Activated CD8-positive, alpha-beta memory T cell treated with anti-CD3 and anti-CD28 coated beads for 36 hours (primary cell): Measurements from ENCODE around the gene IQCE. TPM values are rescaled to one million over a fixed set of nuclear protein-coding genes. Genes with fewer than 3 reads are reported as not detected.

ENCODE experiments used
- CTCF ChIA-PET: fragments of 350-600 bp; sonication (Branson Sonifier 250); formaldehyde crosslinking; loops from one replicate; lab custom pipeline; 2021; ENCODE audit warnings: antibody characterized with exemption; lab: Charles Lee
- POLR2A ChIA-PET: fragments of 350-600 bp; sonication (Branson Sonifier 250); formaldehyde crosslinking; loops from one replicate; lab custom pipeline; 2021; ENCODE audit warnings: antibody characterized with exemption; lab: Charles Lee
- total RNA-seq, 2 experiments: library from RNA; stranded (reverse); gene quantifications; one replicate each; pipeline ENCODE4 v1.2.3, GENCODE V29; 2021

Gene IQCE
- total RNA-seq, 2 experiments from 2014 or later = 10.3 to 11.2 TPM

DNA sequence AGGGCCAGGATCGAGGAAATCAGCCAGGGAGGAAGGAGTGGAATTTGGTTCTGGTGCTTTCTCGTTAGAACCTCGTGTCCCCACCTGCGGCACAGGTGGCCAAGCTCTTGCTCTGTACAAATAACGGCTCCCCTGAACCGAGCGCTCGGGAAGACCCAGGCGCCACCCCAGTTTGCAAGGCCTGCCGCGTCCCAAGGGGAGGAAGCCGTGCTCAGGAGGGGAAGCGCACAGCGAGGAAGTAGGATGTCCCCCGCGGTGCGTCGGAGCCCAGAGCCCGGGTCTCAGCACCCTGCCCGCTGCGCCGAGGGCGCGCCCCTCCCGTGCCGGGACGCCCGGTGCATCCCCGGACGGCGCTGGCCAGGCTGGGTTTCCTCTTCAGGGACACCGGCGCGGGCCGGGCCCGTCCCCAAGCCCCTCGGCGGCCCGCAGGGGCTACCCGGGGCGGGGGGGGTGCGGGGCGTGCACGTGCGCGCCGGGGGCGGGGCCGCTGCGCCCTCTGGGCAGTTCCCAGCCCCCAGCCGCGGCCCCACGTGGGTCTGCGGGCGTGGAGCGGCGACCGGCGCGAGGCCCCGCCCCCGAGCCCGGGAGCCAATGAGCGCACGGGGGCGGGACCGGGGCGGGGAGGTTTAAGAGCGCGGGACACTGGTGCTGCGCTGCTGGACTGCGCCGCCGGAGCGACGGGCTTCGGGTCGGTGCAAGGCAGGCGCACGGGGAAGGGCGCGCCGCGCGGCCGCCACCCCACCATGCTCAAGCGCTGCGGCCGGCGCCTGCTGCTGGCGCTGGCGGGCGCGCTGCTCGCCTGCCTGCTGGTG, 39.5 kb upstream of the IQCE start, which contains the start of gene LFNG:
TSS of gene LFNG (plus strand) at position 656 of the 812 bp plus-strand sequence. CDS start at position 744, 88 bp downstream.
- ChIA-PET CTCF (interaction anchor here (1.3 kb wide), 1 partner anchor 9 kb away, joined by 4 read pairs; no protein-coding TSS in a partner anchor), POLR2A (no interaction called here)

DNA sequence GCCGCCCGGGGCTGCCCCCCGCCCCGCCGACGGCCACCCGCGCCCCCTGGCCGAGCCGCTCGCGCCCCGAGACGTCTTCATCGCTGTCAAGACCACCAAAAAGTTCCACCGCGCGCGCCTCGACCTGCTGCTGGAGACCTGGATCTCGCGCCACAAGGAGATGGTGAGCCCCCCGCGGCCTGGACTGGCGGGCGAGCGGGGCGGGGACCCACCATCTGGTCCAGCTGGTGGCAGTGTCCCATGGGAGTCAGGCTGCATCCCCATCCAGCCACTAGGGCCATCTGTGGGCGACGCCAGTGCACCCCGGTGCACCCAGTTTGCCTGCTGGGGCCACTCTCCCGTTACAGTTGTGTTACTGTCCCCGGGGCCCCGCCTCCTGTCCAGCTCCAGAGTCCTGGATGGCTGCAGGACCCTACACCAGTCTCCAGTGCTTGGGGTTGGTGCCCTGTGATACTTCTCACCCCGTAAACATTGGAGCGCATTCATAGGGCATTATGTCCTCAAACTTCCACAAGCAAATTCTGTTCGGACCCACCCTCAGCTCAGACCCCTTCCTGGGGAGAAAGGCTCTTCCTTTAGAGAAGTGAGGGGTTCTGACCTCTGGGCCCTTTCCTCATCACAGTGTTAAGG, 38.5 kb upstream of the IQCE start:
- POLR2A ChIA-PET = interaction anchor here (2.6 kb wide), 1 partner anchor 10 kb away, joined by 18 read pairs; no protein-coding TSS in a partner anchor

DNA sequence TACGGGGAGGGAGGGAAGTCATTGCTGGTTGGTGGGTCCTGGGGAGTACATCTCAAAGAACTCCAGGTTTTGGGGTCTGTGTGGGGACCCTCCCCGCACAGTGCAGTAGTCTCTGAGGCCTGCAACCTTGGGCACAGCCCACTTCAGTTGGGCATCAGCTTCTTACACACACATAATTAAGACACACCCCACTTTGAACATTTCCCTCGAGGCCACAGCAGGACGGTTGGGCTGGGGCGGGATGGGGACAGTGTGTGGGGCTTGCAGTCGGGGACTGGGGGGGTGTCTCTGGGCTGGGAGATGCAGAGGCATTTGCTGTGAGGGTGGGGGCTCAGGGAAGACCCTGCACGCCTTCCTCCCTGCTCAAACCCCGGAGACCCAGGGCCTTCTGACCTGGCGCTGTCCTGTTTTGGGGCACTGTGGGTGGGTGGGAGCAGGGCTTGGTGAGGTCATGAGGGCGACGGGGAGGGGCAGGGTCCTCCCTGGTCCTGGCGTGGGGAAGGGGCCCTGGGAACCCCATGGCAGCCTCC, 38.0 kb upstream of the IQCE start:
- POLR2A ChIA-PET = interaction anchor here (1.4 to 2.6 kb wide), 2 partner anchors 9 to 39 kb away, joined by 4 to 18 read pairs; partner anchors contain the start of gene IQCE
- CTCF ChIA-PET = interaction anchor here (1.3 kb wide), 1 partner anchor 10 kb away, joined by 4 read pairs; no protein-coding TSS in a partner anchor

More for the DNA sequence above, 38.5 kb upstream of the IQCE start:
- CTCF ChIA-PET = interaction anchor here (0.5 to 1.3 kb wide), 2 partner anchors 9 to 565 kb away, joined by 3 to 4 read pairs; no protein-coding TSS in a partner anchor

DNA sequence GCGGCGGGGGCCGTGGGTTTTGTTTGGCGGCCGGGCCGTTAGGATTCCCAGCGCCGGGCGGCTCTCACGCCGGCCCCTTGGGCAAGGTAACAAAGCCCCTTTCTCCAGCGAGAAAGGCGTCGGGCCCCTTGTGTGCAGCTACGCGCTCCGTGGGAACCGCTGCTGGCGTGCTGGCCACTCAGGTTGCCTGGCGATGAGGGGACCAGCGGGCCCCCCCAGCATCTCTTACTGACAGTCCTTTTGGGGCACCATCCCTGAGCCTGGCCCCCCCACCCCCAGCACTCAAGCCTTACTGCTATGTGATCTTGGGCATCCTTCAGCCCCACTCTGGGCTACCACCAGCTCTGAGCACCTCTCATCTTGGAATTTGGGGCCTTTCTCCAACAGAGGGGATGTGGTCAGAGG, 37.4 kb upstream of the IQCE start:
- ChIA-PET POLR2A (interaction anchor here (1.1 to 2.6 kb wide), 4 partner anchors 9 to 168 kb away, joined by 3 to 18 read pairs (median 4); partner anchors contain the start of gene IQCE), CTCF (interaction anchor here (1.0 kb wide), 1 partner anchor 11 kb away, joined by 3 read pairs; no protein-coding TSS in a partner anchor)

DNA sequence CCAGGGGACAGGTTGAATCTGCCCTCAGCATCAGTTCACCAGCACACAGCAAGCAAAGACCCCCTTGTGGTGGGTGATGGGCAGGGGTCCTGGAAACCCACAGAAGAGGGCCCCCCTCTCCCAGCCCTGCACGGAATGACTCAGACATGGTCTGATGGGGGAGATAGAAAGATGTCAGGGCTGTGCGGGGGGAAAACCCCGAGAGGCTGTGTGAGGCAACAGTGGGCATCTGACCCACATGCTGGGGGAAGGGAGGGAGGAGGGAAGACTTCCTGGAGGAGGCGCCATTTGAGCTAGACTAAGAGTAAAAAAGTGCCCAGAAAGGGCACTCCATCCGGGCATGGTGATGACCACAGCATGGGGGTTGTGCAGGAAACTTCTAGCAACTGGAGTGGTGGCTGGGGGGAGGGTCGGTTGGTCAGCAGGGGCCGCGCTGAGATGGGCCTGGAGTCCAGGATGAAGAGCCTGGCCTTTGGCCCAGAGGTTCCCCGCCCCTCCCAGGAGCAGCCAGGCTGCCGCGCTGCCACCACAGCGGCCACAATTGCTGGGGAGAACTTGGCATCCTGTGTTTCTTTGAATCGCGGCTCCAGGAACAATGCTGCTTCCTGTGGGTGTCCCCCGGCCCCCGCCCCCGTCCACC, 36.7 kb upstream of the IQCE start:
- CTCF ChIA-PET = interaction anchor here (1.0 to 1.3 kb wide), 3 partner anchors 11 to 188 kb away, joined by 3 to 6 read pairs (median 3); no protein-coding TSS in a partner anchor
- POLR2A ChIA-PET = interaction anchor here (0.6 to 2.6 kb wide), 7 partner anchors 8 to 168 kb away, joined by 3 to 18 read pairs (median 4); partner anchors contain the start of gene IQCE

DNA sequence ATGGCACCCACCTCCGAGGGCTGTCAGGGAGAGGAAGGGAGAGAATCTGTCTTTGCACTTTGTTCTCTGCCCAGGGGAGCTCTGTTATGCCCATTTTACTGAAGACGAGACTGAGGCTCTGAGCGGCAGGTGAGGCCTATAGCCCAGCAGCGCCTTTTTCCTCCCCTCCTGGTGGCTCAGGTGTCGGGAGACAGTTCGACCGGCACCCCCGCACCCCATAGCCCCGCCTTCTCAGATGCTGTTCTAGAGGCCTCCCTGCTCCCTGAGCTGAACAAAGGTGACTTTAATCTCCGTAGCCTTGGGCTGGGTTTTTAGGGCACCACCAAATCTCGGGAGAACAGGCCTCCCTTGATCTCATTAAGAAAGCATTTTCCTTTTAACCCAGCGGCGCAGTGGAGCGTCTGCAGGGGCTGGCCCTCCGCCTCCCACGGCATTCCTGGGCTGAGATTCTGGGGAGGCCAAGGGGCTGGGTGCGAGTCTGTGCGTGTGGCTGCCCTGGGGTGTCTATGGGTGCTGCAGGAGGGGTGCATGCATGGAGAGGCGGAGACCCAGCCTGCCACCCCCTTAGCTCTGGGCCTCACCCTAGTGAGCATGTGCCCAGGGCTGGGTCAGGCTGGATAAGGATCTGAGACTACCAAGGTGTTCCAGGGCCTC, 35.9 kb upstream of the IQCE start:
- ChIA-PET CTCF (interaction anchor here (0.9 to 1.3 kb wide), 3 partner anchors 30 to 187 kb away, joined by 3 to 6 read pairs (median 3); no protein-coding TSS in a partner anchor), POLR2A (interaction anchor here (0.6 to 1.9 kb wide), 4 partner anchors 12 to 120 kb away, joined by 3 to 5 read pairs (median 4); no protein-coding TSS in a partner anchor)

DNA sequence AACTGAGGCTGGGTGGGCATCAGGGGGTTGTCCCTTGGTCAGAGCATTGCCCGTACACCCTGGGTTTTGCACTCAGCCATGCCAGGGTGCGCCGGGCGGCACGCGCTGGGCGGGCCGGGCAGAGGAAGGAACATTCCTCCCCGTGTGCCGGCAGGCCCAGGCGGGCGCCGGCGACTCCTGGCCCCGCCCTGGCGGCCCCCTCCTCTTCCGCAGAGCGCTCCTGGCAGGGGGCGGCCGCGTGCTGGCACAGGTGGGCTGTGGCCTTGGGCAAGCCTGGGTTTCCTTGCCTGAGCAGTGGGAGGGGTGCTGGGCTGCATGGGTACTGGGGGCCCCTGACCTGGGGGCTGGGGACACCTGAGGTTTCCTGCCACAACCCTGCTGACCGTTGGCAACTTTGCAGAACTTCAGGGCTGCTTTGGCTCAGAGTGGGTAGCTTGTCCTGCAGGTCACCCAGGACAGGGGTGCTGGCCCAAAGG, 35.3 kb upstream of the IQCE start:
- POLR2A ChIA-PET = interaction anchor here (1.9 kb wide), 1 partner anchor 15 kb away, joined by 5 read pairs; no protein-coding TSS in a partner anchor
- CTCF ChIA-PET = interaction anchor here (0.9 to 1.0 kb wide), 2 partner anchors 30 to 36 kb away, joined by 3 read pairs; no protein-coding TSS in a partner anchor

DNA sequence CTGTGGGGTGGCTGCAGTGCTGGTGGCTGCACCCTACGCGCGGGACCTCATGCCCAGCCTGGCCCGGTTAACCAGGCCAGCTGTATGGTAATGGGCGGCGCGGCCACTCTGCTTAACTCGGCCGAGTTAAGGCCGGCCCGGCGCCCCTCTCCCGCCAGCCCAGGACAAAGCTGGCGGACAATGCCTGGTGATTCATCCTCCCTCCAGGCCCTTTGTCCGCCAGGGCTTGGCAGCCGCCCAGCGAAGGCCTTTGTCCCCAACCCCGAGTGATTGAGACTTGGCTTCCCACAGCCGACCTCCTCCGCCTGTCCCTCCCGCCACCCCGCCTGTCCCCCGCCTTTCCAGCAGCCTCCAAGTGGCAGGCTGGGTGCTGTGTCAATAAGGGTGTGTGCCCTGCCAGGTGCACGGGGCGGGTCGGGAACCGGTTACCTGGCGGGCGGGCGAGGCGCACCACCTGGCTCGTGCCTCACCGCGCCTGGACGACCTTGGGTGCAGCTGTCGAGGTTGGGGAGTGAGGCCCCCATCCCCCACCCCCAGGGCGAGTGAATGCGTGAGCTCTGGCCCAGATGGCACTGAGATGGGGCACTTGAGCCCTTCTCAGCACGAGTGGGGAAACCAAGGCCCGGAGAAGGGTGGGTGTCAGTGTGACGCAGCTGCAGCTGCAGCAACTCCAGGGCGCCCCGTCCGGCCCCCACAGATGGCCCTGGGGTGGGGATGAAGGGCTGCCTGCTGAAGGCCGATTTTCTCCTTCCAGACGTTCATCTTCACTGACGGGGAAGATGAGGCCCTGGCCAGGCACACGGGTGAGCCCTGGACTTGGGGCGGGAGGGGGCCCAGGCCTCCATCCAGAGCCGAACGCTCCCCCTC, 34.6 kb upstream of the IQCE start:
- ChIA-PET CTCF (no interaction called here), POLR2A (no interaction called here)

DNA sequence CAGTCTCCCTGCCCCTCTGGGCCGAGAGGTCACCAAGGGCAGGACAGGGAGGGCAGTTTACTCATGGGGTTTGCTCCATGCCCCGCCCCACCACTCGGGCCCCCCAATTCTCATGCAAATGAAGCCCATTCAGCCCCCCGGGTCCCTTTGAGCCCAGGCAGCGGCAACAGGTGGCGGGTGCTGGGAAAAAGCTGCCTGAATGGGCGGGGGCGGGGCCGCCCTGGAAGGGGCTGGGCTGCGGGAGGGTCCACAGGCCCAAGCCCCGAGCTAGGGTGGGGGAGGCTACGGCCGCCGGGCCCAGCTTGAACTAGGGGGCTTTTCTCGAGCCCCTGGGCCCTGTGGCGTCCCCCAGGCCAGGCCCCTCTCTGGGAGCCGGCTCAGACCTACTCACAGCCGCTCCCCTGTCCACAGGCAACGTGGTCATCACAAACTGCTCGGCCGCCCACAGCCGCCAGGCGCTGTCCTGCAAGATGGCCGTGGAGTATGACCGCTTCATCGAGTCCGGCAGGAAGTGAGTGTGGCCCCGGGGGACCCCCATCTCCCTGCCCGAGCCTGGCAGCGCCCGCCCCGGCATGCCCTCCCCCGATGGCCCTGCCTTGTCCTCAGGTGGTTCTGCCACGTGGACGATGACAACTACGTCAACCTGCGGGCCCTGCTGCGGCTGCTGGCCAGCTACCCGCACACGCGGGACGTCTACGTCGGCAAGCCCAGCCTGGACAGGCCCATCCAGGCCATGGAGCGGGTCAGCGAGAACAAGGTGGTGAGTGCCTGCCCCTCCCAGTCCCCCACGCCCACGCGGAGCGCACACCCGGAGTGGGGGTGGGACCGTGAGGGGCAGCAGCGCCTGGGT, 33.7 kb upstream of the IQCE start:
- ChIA-PET CTCF (no interaction called here), POLR2A (no interaction called here)

DNA sequence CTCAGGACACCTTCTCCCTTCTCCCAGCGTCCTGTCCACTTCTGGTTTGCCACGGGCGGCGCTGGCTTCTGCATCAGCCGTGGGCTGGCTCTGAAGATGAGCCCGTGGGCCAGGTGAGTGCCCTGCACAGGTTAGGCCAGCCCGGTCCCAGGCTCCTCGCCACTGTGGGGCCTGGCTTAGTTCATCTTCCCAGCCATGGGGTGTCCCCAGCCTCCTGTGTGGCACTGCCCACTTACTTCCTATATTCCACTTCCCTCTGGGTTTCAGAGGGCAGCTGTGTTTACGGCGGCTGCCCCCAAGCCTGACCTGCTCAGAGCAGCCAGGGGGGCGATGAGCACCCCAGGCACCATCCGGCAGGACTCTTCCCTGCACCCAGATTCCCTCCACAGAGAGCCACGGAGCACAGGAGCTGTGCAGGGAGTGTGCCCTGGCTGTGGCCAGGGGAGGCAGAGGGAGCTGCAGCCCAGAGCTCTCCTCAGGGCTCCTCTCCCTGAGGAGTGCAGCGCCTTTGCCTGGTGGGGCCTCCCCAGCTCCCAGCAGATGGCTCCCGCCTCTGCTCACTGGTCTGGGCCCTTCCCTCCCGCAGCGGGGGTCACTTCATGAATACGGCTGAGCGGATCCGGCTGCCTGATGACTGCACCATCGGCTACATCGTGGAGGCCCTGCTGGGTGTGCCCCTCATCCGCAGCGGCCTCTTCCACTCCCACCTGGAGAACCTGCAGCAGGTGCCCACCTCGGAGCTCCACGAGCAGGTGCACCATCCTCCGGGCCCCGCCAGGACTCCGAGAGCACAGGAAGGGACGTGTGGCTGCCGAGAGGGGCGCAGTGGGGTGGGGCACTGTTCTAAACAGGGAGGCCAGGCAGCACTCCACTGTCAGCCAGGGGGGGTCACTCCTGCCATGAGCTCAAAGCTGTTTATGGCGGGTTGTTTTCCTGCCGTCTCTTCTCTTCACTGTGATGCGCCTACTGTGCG, 32.8 kb upstream of the IQCE start:
- CTCF ChIA-PET = no interaction called here
- POLR2A ChIA-PET = interaction anchor here (1.0 kb wide), 1 partner anchor 17 kb away, joined by 3 read pairs; no protein-coding TSS in a partner anchor

DNA sequence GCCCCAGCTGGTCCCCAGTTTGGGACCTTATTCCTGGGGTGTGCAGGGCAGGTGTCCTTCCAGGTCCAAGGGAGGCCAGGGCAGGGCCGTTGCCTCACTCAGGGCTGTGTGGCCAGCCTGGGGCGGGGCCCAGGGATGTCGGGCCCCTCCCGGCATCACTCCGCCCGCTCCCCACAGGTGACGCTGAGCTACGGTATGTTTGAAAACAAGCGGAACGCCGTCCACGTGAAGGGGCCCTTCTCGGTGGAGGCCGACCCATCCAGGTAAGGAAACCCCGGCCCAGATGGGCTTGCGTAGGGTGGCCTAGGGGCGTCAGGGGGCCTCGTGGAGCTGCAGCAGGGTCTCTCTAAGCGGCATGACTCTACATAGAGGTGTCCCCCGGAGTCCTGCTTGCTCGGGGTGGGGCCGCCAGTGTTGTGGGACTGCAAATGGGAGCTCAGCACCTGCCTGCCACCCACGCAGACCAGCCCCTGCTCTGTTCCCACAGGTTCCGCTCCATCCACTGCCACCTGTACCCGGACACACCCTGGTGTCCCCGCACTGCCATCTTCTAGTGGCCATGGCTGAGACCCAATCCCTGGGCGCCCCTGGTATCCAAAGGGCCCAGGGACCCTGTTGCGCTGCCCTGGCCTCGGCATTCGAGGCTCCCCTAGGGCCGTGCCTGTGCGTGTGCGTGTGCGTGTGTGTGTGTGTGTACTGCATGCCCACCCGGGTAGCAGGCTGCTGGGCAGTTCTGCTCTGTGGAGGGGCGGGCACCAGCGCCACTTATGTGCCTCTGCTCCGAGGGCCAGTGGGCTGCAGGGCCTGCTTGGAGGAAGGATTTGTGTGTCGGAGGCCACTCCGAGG, 31.9 kb upstream of the IQCE start:
- POLR2A ChIA-PET = interaction anchor here (0.6 to 1.0 kb wide), 2 partner anchors 18 to 147 kb away, joined by 3 read pairs; no protein-coding TSS in a partner anchor
- CTCF ChIA-PET = no interaction called here

DNA sequence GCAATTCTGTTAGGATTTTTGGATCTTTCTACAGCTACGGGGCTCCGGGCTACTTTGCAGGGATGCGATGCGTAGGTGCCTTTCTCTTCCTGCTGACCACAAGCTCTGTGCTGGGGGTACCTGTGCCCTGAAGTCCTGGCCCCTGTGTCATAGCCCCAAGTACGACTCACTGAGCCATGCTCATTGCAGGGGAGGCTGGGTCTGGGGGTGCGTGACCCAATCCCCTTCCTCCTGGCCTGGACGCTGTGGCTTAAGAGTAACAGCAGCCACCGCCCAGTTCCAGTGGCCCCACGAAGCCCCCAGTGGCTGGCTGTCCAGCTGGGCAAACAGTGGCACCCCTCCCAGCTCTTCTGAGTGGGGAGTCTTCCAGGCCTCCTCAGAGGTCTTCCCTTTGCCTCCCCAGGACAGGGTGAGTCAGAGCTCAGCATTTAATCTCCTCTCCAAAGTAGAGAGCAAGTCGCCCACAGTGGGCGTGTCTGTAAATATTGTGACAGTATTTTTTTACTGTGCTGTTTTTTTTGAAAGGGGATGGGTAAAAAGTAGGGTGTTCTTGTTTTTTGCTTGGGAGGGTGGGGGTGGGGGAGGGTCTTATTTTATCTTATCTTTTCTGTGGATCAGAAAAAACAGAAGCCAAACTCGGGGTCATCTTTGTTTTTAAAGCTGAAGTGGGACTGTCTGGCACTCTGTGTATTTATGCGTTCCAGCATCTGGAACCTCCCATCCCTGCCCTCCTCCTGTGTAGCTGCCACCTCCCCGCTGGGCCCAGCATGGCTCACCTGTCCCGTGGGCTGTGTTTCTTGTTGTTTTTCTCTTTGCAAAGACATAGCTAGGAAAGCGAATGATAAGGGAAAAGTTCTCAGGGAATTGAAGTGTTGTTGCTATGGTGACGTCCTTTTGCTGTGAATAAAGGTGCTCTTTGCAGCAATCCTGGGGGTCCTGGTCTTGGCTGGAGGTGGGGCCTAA, 31.0 kb upstream of the IQCE start:
- CTCF ChIA-PET = no interaction called here

More for the DNA sequence above, 31.0 kb upstream of the IQCE start:
- POLR2A ChIA-PET = interaction anchor here (1.3 kb wide), 1 partner anchor 17 kb away, joined by 3 read pairs; no protein-coding TSS in a partner anchor
